Stimulated activated CD8-positive, alpha-beta memory T cell treated with anti-CD3 and anti-CD28 coated beads, Interleukin-4, amount 100 ng/mL, for 1 hour (primary cell): Measurements from ENCODE around the gene SERPINA1.
"Not testable (repeated sequence)": the region's sequence is repeated elsewhere in the genome, so short reads cannot be mapped to it uniquely, and the experiment has no call there.

Source experiments
- DNase-seq, 2 donors: peaks; one replicate each; pipeline ENCODE4 v3.0.0-alpha.2; 2020; ENCODE audit warnings: low read depth in 2 of 2, low spot score in 1 of 2

The SERPINA1 gene

GRCh38 chr14:94388384-94389103 is at the start of gene SERPINA1:
Gene SERPINA1 (minus strand): TSS chr14:94388602. CDS start chr14:94383237, 5,365 bp downstream.
- no peak for DNase-seq

GRCh38 chr14:94428610-94429009 is 40.2 kb upstream of the SERPINA1 start:
- DNase-seq: no peak

GRCh38 chr14:94427016-94427613 is 38.7 kb upstream of the SERPINA1 start:
- no peak for DNase-seq

GRCh38 chr14:94426526-94426925 is 38.1 kb upstream of the SERPINA1 start:
- no peak for DNase-seq

GRCh38 chr14:94424371-94424770 is 36.0 kb upstream of the SERPINA1 start:
- DNase-seq: no peak

GRCh38 chr14:94423453-94424056 is 35.2 kb upstream of the SERPINA1 start:
- no peak for DNase-seq

- DNase-seq: no peak
These were observed 32.9 kb upstream of the SERPINA1 start for GRCh38 chr14:94421316-94421715.

- DNase-seq: not testable (repeated sequence)
These were observed 29.2 kb upstream of the SERPINA1 start for GRCh38 chr14:94417497-94418205.

- DNase-seq: no peak
These were observed 24.6 kb upstream of the SERPINA1 start for GRCh38 chr14:94412671-94413638.

GRCh38 chr14:94411638-94412037 is 23.2 kb upstream of the SERPINA1 start:
- no peak for DNase-seq

- DNase-seq: not testable (repeated sequence)
These were observed 21.0 kb upstream of the SERPINA1 start for GRCh38 chr14:94409430-94409829.

GRCh38 chr14:94408546-94409095 is 20.2 kb upstream of the SERPINA1 start:
- DNase-seq: no peak

- no peak for DNase-seq
These were observed 19.5 kb upstream of the SERPINA1 start for GRCh38 chr14:94407906-94408305.

GRCh38 chr14:94406910-94407309 is 18.5 kb upstream of the SERPINA1 start:
- DNase-seq: no peak

GRCh38 chr14:94405486-94405885 is 17.1 kb upstream of the SERPINA1 start:
- no peak for DNase-seq

GRCh38 chr14:94404561-94404960 is 16.2 kb upstream of the SERPINA1 start:
- DNase-seq: no peak

GRCh38 chr14:94403312-94403932 is 15.0 kb upstream of the SERPINA1 start:
- no peak for DNase-seq

- DNase-seq: no peak
These were observed 12.7 kb upstream of the SERPINA1 start for GRCh38 chr14:94401083-94401482.

GRCh38 chr14:94400422-94400841 is 12.0 kb upstream of the SERPINA1 start:
- no peak for DNase-seq

GRCh38 chr14:94398536-94398935 is 10.1 kb upstream of the SERPINA1 start:
- DNase-seq: no peak
